Glutamatergic neuron (in vitro differentiated cells): ENCODE results near the gene PAOX. TPM values are rescaled to one million over a fixed set of nuclear protein-coding genes. Genes with fewer than 3 reads are reported as not detected.
"Not testable (repeated sequence)": the region's sequence is repeated elsewhere in the genome, so short reads cannot be mapped to it uniquely, and the experiment has no call there.

Experiments
- DNase-seq: peaks from one replicate; pipeline ENCODE4 v3.0.0; 2022
- H3K27ac Mint-ChIP-seq: one replicate; pipeline ENCODE4 v1.8.0; 2020; ENCODE audit warnings: mild to moderate bottlenecking, mixed read lengths, inconsistent platforms; ENCODE audit not compliant: unreplicated experiment
- H3K27me3 Mint-ChIP-seq: one replicate; pipeline ENCODE4 v1.8.0; 2020; ENCODE audit warnings: mild to moderate bottlenecking, moderate library complexity, mixed read lengths, inconsistent platforms; ENCODE audit not compliant: unreplicated experiment
- H3K36me3 Mint-ChIP-seq: one replicate; pipeline ENCODE4 v1.8.0; 2020; ENCODE audit warnings: mild to moderate bottlenecking, mixed read lengths, inconsistent platforms; ENCODE audit not compliant: unreplicated experiment
- H3K4me1 Mint-ChIP-seq: one replicate; pipeline ENCODE4 v1.8.0; 2020; ENCODE audit warnings: mild to moderate bottlenecking, low read depth, mixed read lengths, inconsistent platforms; ENCODE audit not compliant: unreplicated experiment
- H3K4me3 Mint-ChIP-seq: one replicate; pipeline ENCODE4 v1.8.0; 2020; ENCODE audit warnings: mild to moderate bottlenecking, mixed read lengths, inconsistent platforms; ENCODE audit not compliant: unreplicated experiment
- H3K9me3 Mint-ChIP-seq: one replicate; pipeline ENCODE4 v1.8.0; 2020; ENCODE audit warnings: mild to moderate bottlenecking, moderate library complexity, mixed read lengths, inconsistent platforms; ENCODE audit not compliant: unreplicated experiment
- CTCF ChIP-seq: fragments of 200-600 bp; sonication (generic); IDR thresholded peaks from one replicate; pipeline ENCODE4 v1.5.0; 2021; ENCODE audit not compliant: partially characterized antibody, unreplicated experiment
- total RNA-seq: library from RNA; stranded (reverse); fragmentation: NEBNext Ultra II Directional; extraction: Animal tissue kit (Norgen Biotek cat#: 25700); gene quantifications from one replicate; pipeline ENCODE4 v1.2.1, GENCODE V29; 2021; ENCODE audit not compliant: unreplicated experiment

PAOX gene
- total RNA-seq, 1 donor from 2014 or later = 12.7 TPM

- Mint-ChIP-seq H3K9me3 (peaks cover 11% of the 10 kb centered on the region), H3K36me3 (peaks cover 8% of the 10 kb centered on the region), H3K27ac (no peak overlapping the region), H3K4me3 (no peak overlapping the region), H3K27me3 (peaks cover 16% of the 10 kb centered on the region), H3K4me1 (peaks cover 6% of the 10 kb centered on the region)
- TF ChIP-seq CTCF = no peak
- DNase-seq = no peak
These were observed 3.5 kb upstream of the PAOX start for GRCh38 chr10:133375357-133376115.

GRCh38 chr10:133376183-133376582 lies 2.9 kb upstream of the PAOX start:
- Mint-ChIP-seq H3K9me3 (peaks cover 11% of the 10 kb centered on the region), H3K27me3 (peaks cover 18% of the 10 kb centered on the region), H3K27ac (peak overlapping the region; percentile 56)
- not testable (repeated sequence) for DNase-seq, H3K4me1 Mint-ChIP-seq, H3K4me3 Mint-ChIP-seq, H3K36me3 Mint-ChIP-seq

GRCh38 chr10:133377025-133377817 lies 1.8 kb upstream of the PAOX start:
- peaks cover 10% of the 10 kb centered on the region for H3K4me1 Mint-ChIP-seq
- H3K27ac Mint-ChIP-seq = no peak overlapping the region
- peaks cover 18% of the 10 kb centered on the region for H3K27me3 Mint-ChIP-seq
- DNase-seq = no peak
- no peak overlapping the region for H3K4me3 Mint-ChIP-seq
- TF ChIP-seq CTCF = no peak
- H3K36me3 Mint-ChIP-seq = peaks cover 8% of the 10 kb centered on the region
- H3K9me3 Mint-ChIP-seq = peaks cover 11% of the 10 kb centered on the region

GRCh38 chr10:133377818-133378250 lies 1.2 kb upstream of the PAOX start:
- peaks cover 18% of the 10 kb centered on the region for H3K27me3 Mint-ChIP-seq
- no peak overlapping the region for H3K27ac Mint-ChIP-seq
- peaks cover 11% of the 10 kb centered on the region for H3K9me3 Mint-ChIP-seq
- TF ChIP-seq CTCF = no peak
- no peak for DNase-seq
- H3K4me3 Mint-ChIP-seq = peak overlapping the region; percentile 71
- H3K36me3 Mint-ChIP-seq = peaks cover 8% of the 10 kb centered on the region
- peaks cover 10% of the 10 kb centered on the region for H3K4me1 Mint-ChIP-seq

- no peak for TF ChIP-seq CTCF
- H3K27me3 Mint-ChIP-seq = peaks cover 18% of the 10 kb centered on the region
- DNase-seq = peak; percentile 66
- H3K4me3 Mint-ChIP-seq = peak overlapping the region; percentile 71
- peaks cover 10% of the 10 kb centered on the region for H3K4me1 Mint-ChIP-seq
- no peak overlapping the region for H3K27ac Mint-ChIP-seq
- H3K9me3 Mint-ChIP-seq = peaks cover 11% of the 10 kb centered on the region
- H3K36me3 Mint-ChIP-seq = peaks cover 8% of the 10 kb centered on the region
These were observed 588 bp upstream of the PAOX start for GRCh38 chr10:133378251-133379096.
